HepG2 (cell line): ENCODE data around the gene KLF3. TPM values are rescaled to one million over a fixed set of nuclear protein-coding genes. Genes with fewer than 3 reads are reported as not detected.
A peak's percentile ranks its signal among the peaks of the same experiment; 100 is the strongest.

Source experiments
- BORCS8-MEF2B ChIP-seq: sonication (generic); formaldehyde crosslinking; IDR thresholded peaks from 2 replicates; pipeline ENCODE4 v1.8.0; 2022; ENCODE audit warnings: mild to moderate bottlenecking, missing genetic modification reagents
- BRCA1 ChIP-seq: sonication (generic); formaldehyde crosslinking; IDR thresholded peaks from 2 replicates; pipeline ENCODE4 v1.4.0; 2020; ENCODE audit warnings: missing genetic modification reagents
- ETS1 ChIP-seq: sonication (generic); formaldehyde crosslinking; IDR thresholded peaks from 2 replicates; pipeline ENCODE4 v1.4.0; 2020; ENCODE audit warnings: missing genetic modification reagents
- FLYWCH1 ChIP-seq: sonication (generic); formaldehyde crosslinking; IDR thresholded peaks from 2 replicates; pipeline ENCODE4 v1.8.1; 2023; ENCODE audit warnings: mild to moderate bottlenecking, missing genetic modification reagents
- FOXK2 ChIP-seq: fragments of 450-650 bp; IDR thresholded peaks from 2 replicates; pipeline ENCODE4 v1.6.1; 2016
- HNF1A ChIP-seq, 2 experiments: sonication (generic) in 1 of 2; formaldehyde crosslinking in 1 of 2; IDR thresholded peaks; 2 replicates each; pipeline versions ENCODE4 v1.4.0 to v1.6.1; 2016 to 2020; ENCODE audit warnings: borderline replicate concordance in 1 of 2, low read depth in 1 of 2, mild to moderate bottlenecking in 1 of 2, missing genetic modification reagents in 1 of 2
- HOXA3 ChIP-seq: sonication (generic); formaldehyde crosslinking; IDR thresholded peaks from 2 replicates; pipeline ENCODE4 v1.5.0; 2020; ENCODE audit warnings: missing genetic modification reagents
- MAF1 ChIP-seq: sonication (generic); formaldehyde crosslinking; IDR thresholded peaks from 2 replicates; pipeline ENCODE4 v1.5.0; 2020; ENCODE audit warnings: missing genetic modification reagents, borderline replicate concordance
- MTF1 ChIP-seq: sonication (generic); formaldehyde crosslinking; IDR thresholded peaks from 2 replicates; pipeline ENCODE4 v1.5.0; 2020; ENCODE audit warnings: missing genetic modification reagents
- NCOA1 ChIP-seq: sonication (generic); formaldehyde crosslinking; IDR thresholded peaks from 2 replicates; pipeline ENCODE4 v1.9.0; 2021; ENCODE audit warnings: missing genetic modification reagents
- PITX1 ChIP-seq: sonication (generic); formaldehyde crosslinking; IDR thresholded peaks from 2 replicates; pipeline ENCODE4 v1.5.1; 2020; ENCODE audit warnings: mild to moderate bottlenecking, missing genetic modification reagents
- PRMT3 ChIP-seq: sonication (generic); formaldehyde crosslinking; IDR thresholded peaks from 2 replicates; pipeline ENCODE4 v1.8.1; 2022; ENCODE audit warnings: low read depth, mild to moderate bottlenecking, moderate library complexity, missing genetic modification reagents, borderline replicate concordance
- RAD51 ChIP-seq: fragments of 450-650 bp; IDR thresholded peaks from 2 replicates; pipeline ENCODE4 v1.6.1; 2016; ENCODE audit warnings: borderline replicate concordance
- TAF15 ChIP-seq: fragments of 200-400 bp; formaldehyde crosslinking; IDR thresholded peaks from one replicate; pipeline ENCODE4 v1.6.1; 2018; ENCODE audit warnings: mild to moderate bottlenecking, low read depth, low read length; ENCODE audit not compliant: poor library complexity, severe bottlenecking
- ZFP1 ChIP-seq: IDR thresholded peaks from 2 replicates; pipeline ENCODE4 v1.6.1; 2016
- ZGPAT ChIP-seq: IDR thresholded peaks from 2 replicates; pipeline ENCODE4 v1.6.1; 2016; ENCODE audit warnings: mild to moderate bottlenecking
- ZNF225 ChIP-seq: sonication (generic); formaldehyde crosslinking; IDR thresholded peaks from 2 replicates; pipeline ENCODE4 v1.4.0; 2020; ENCODE audit warnings: mild to moderate bottlenecking, missing genetic modification reagents
- ZNF354B ChIP-seq: sonication (generic); formaldehyde crosslinking; IDR thresholded peaks from 2 replicates; pipeline ENCODE4 v1.8.0; 2022; ENCODE audit warnings: mild to moderate bottlenecking, missing genetic modification reagents
- ZNF484 ChIP-seq: sonication (generic); formaldehyde crosslinking; IDR thresholded peaks from 2 replicates; pipeline ENCODE4 v1.5.1; 2020; ENCODE audit warnings: mild to moderate bottlenecking, low read depth, missing genetic modification reagents, borderline replicate concordance
- ZNF543 ChIP-seq: sonication (generic); formaldehyde crosslinking; IDR thresholded peaks from 2 replicates; pipeline ENCODE4 v1.4.0; 2020; ENCODE audit warnings: mild to moderate bottlenecking, missing genetic modification reagents
- ZNF605 ChIP-seq: sonication (generic); formaldehyde crosslinking; IDR thresholded peaks from 2 replicates; pipeline ENCODE4 v1.8.0; 2022; ENCODE audit warnings: mild to moderate bottlenecking, missing genetic modification reagents
- ZNF709 ChIP-seq: sonication (generic); formaldehyde crosslinking; IDR thresholded peaks from 2 replicates; pipeline ENCODE4 v1.5.0; 2020; ENCODE audit warnings: mild to moderate bottlenecking, missing genetic modification reagents
- ZNF784 ChIP-seq: sonication (generic); formaldehyde crosslinking; IDR thresholded peaks from 2 replicates; pipeline ENCODE4 v1.5.1; 2020; ENCODE audit warnings: missing genetic modification reagents, mild to moderate bottlenecking, borderline replicate concordance
- polyA plus RNA-seq, 8 experiments: library from polyadenylated mRNA; depleted of rRNA in 3 of 8; stranded (reverse) in 7 of 8; unstranded in 1 of 8; fragments of >200 nt; fragmentation: Illumina TruSeq in 4 of 8; extraction: Trizol in 4 of 8; gene quantifications; 2 replicates each; pipeline versions ENCODE4 v1.2.1 to v1.2.3, GENCODE V29; 2011 to 2016; ENCODE audit warnings: low read depth in 4 of 8, missing spikeins in 1 of 8, mixed read lengths in 1 of 8; ENCODE audit not compliant: insufficient read depth in 1 of 8
- total RNA-seq, 5 experiments: library from RNA; depleted of rRNA; stranded (reverse); fragments of >200 nt; fragmentation: Illumina TruSeq; extraction: Trizol; gene quantifications; 2 replicates each; pipeline ENCODE4 v1.2.3, GENCODE V29; 2016; ENCODE audit warnings: low read depth in 1 of 5

KLF3 gene
- total and polyA plus RNA-seq, 2 of the 13 experiments (the other 11 are each of a cell fraction or from before 2014, with no cell fraction given) = 29.1 to 37.8 TPM

- TF ChIP-seq ZNF484 (CRISPR knock-in tag) = no peak
- peak; percentile 69; the same call in 1 of the 2 replicates for TF ChIP-seq BORCS8-MEF2B (CRISPR knock-in tag)
- no peak for TF ChIP-seq ZNF225 (CRISPR knock-in tag)
- no peak for TF ChIP-seq MTF1
- TF ChIP-seq TAF15 = no peak
- TF ChIP-seq NCOA1 (CRISPR knock-in tag) = peak; percentile 97
- TF ChIP-seq ZNF605 = peak; percentile 78
- TF ChIP-seq PITX1 = peak; percentile 95
- no peak for TF ChIP-seq FLYWCH1 (CRISPR knock-in tag)
- TF ChIP-seq ZFP1 = no peak; the same call in 1 of the 2 replicates
- TF ChIP-seq MAF1 = no peak
- TF ChIP-seq ZGPAT (CRISPR knock-in tag) = peak; percentile 96
- peak; percentile 52; the same call in 1 of the 2 replicates for TF ChIP-seq ZNF784 (CRISPR knock-in tag)
- TF ChIP-seq FOXK2 = peak; percentile 90; the same call in 1 of the 2 replicates
- TF ChIP-seq HNF1A (IDR thresholded peaks at IDR 0.05; ENCODE audit: low read depth) = peak; percentile 83
- peak; percentile 92 for TF ChIP-seq HNF1A (CRISPR knock-in tag; IDR thresholded peaks at IDR 0.05; ENCODE audit: borderline replicate concordance)
- TF ChIP-seq ZNF709 (CRISPR knock-in tag) = no peak
- no peak for TF ChIP-seq BRCA1 (CRISPR knock-in tag)
- peak; percentile 18; the same call in 1 of the 2 replicates for TF ChIP-seq ZNF354B (CRISPR knock-in tag)
- TF ChIP-seq PRMT3 = no peak
- TF ChIP-seq ETS1 = no peak
- TF ChIP-seq ZNF543 (CRISPR knock-in tag) = 0 out of 2 replicates have a peak, but pooled peaks have one; percentile 44
- peak; percentile 81 for TF ChIP-seq HOXA3 (CRISPR knock-in tag)
- no peak for TF ChIP-seq RAD51
Measured at GRCh38 chr4:38673130-38673978, 9.4 kb downstream of the KLF3 start (continued).
